SK-N-SH treated with all-trans-retinoic acid at 6 μM for 48 hours (cell line): ENCODE measurements around the gene FASN.

Experiments
- ARNTL ChIP-seq: fragments of 450-650 bp; formaldehyde crosslinking; IDR thresholded peaks from 2 replicates; pipeline ENCODE4 v1.5.0; 2020; ENCODE audit warnings: low read depth, mild to moderate bottlenecking, moderate library complexity, borderline replicate concordance
- BACH2 ChIP-seq: fragments of 250-450 bp; sonication (Bioruptor Pico); IDR thresholded peaks from 2 replicates; pipeline ENCODE4 v1.9.0; 2021; ENCODE audit warnings: mild to moderate bottlenecking, borderline replicate concordance
- ESRRG ChIP-seq: fragments of 250-450 bp; sonication (Bioruptor Pico); IDR thresholded peaks from 2 replicates; pipeline ENCODE4 v1.6.1; 2021; ENCODE audit warnings: mild to moderate bottlenecking
- GLIS3 ChIP-seq: fragments of 250-450 bp; sonication (Bioruptor Pico); IDR thresholded peaks from 2 replicates; pipeline ENCODE4 v1.5.0; 2020; ENCODE audit warnings: mild to moderate bottlenecking, moderate library complexity
- OSR1 ChIP-seq: fragments of 250-450 bp; sonication (Bioruptor Pico); IDR thresholded peaks from 2 replicates; pipeline ENCODE4 v1.8.0; 2022; ENCODE audit warnings: moderate library complexity, mild to moderate bottlenecking, inconsistent platforms
- PATZ1 ChIP-seq: fragments of 250-450 bp; sonication (Bioruptor Pico); IDR thresholded peaks from 2 replicates; pipeline ENCODE4 v1.8.0; 2020; ENCODE audit warnings: mild to moderate bottlenecking, moderate library complexity, borderline replicate concordance
- PPARA ChIP-seq: fragments of 250-450 bp; sonication (Bioruptor Pico); IDR thresholded peaks from 2 replicates; pipeline ENCODE4 v1.5.0; 2020; ENCODE audit warnings: mild to moderate bottlenecking, borderline replicate concordance
- RARB ChIP-seq: fragments of 250-450 bp; sonication (Bioruptor Pico); IDR thresholded peaks from 2 replicates; pipeline ENCODE4 v1.8.0; 2021; ENCODE audit warnings: mild to moderate bottlenecking, moderate library complexity
- TCF4 ChIP-seq: fragments of 250-450 bp; sonication (Bioruptor Pico); IDR thresholded peaks from 2 replicates; pipeline ENCODE4 v1.8.0; 2021; ENCODE audit warnings: mild to moderate bottlenecking, moderate library complexity, borderline replicate concordance
- ZC3H10 ChIP-seq: fragments of 250-450 bp; sonication (Bioruptor Pico); IDR thresholded peaks from 2 replicates; pipeline ENCODE4 v1.5.1; 2021; ENCODE audit warnings: mild to moderate bottlenecking, moderate library complexity
- ZFP30 ChIP-seq: fragments of 450-650 bp; formaldehyde crosslinking; IDR thresholded peaks from 2 replicates; pipeline ENCODE4 v1.5.0; 2022; ENCODE audit warnings: mild to moderate bottlenecking, moderate library complexity
- ZNF8 ChIP-seq: fragments of 450-650 bp; formaldehyde crosslinking; IDR thresholded peaks from 2 replicates; pipeline ENCODE4 v1.5.0; 2020; ENCODE audit warnings: mild to moderate bottlenecking, moderate library complexity
- TF ChIP-seq, protein P1 (sequence below): fragments of 250-450 bp; sonication (Bioruptor Pico); IDR thresholded peaks from 2 replicates; pipeline ENCODE4 v1.5.1; 2020; ENCODE audit warnings: low read depth, mild to moderate bottlenecking, moderate library complexity

- TF ChIP-seq ZC3H10 (CRISPR knock-in tag) (no peak), BACH2 (no peak), GLIS3 (CRISPR knock-in tag) (no peak), ESRRG (no peak), TCF4 (no peak), RARB (CRISPR knock-in tag) (no peak), PPARA (CRISPR knock-in tag) (no peak), ARNTL (CRISPR knock-in tag) (no peak), ZFP30 (no peak), OSR1 (CRISPR knock-in tag) (no peak), ZNF8 (no peak), PATZ1 (CRISPR knock-in tag) (no peak)
- TF ChIP-seq, protein P1, sequence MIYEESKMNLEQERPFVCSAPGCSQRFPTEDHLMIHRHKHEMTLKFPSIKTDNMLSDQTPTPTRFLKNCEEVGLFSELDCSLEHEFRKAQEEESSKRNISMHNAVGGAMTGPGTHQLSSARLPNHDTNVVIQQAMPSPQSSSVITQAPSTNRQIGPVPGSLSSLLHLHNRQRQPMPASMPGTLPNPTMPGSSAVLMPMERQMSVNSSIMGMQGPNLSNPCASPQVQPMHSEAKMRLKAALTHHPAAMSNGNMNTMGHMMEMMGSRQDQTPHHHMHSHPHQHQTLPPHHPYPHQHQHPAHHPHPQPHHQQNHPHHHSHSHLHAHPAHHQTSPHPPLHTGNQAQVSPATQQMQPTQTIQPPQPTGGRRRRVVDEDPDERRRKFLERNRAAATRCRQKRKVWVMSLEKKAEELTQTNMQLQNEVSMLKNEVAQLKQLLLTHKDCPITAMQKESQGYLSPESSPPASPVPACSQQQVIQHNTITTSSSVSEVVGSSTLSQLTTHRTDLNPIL (CRISPR knock-in tag), result no peak
Observed at GRCh38 chr17:82129095-82129494, 31.1 kb upstream of the FASN start.
